BLaER1 (cell line): ENCODE measurements around the gene YBX2.
A peak's percentile ranks its signal among the peaks of the same experiment; 100 is the strongest.

ENCODE experiments used
- H3K27ac ChIP-seq: shearing (Covaris generic); formaldehyde crosslinking; 2 replicates; pipeline ENCODE4 v1.8.1; 2022
- H3K27me3 ChIP-seq: shearing (Covaris generic); formaldehyde crosslinking; 2 replicates; pipeline ENCODE4 v1.8.1; 2022
- H3K36me3 ChIP-seq: shearing (Covaris generic); formaldehyde crosslinking; 2 replicates; pipeline ENCODE4 v1.8.1; 2022
- H3K4me1 ChIP-seq: shearing (Covaris generic); formaldehyde crosslinking; 2 replicates; pipeline ENCODE4 v1.8.1; 2022
- H3K4me2 ChIP-seq: shearing (Covaris generic); formaldehyde crosslinking; 2 replicates; pipeline ENCODE4 v1.8.1; 2022
- H3K4me3 ChIP-seq: shearing (Covaris generic); formaldehyde crosslinking; 2 replicates; pipeline ENCODE4 v1.8.1; 2022
- H3K9ac ChIP-seq: shearing (Covaris generic); formaldehyde crosslinking; 2 replicates; pipeline ENCODE4 v1.8.1; 2022
- H3K9me3 ChIP-seq: shearing (Covaris generic); formaldehyde crosslinking; 2 replicates; pipeline ENCODE4 v1.8.1; 2022
- H4K20me1 ChIP-seq: shearing (Covaris generic); formaldehyde crosslinking; 2 replicates; pipeline ENCODE4 v1.8.1; 2022
- Cebpa-rat ChIP-seq: shearing (Covaris generic); IDR thresholded peaks from 2 replicates; pipeline ENCODE4 v1.8.1; 2022

The YBX2 gene

GRCh38 chr17:7280519-7281073, 13.8 kb downstream of the YBX2 start:
- Histone ChIP-seq H3K4me1 (peaks cover 23% of the 10 kb centered on the region), H3K27me3 (peaks cover 10% of the 10 kb centered on the region), H3K36me3 (no peaks in the 10 kb centered on the region), H3K9me3 (no peaks in the 10 kb centered on the region), H3K4me2 (peak overlapping the region; percentile 100), H4K20me1 (peaks cover 6% of the 10 kb centered on the region; the same call in 1 of the 2 replicates), H3K4me3 (peak overlapping the region; percentile 68), H3K9ac (peak overlapping the region; percentile 76), H3K27ac (peak overlapping the region; percentile 68; the same call in 1 of the 2 replicates)
- TF ChIP-seq Cebpa-rat: no peak

- H3K9ac ChIP-seq: no peak overlapping the region
- H3K36me3 ChIP-seq: no peaks in the 10 kb centered on the region
- no peak overlapping the region for H3K4me3 ChIP-seq
- H3K27ac ChIP-seq: no peak overlapping the region
- no peak overlapping the region for H3K4me2 ChIP-seq
- peaks cover 23% of the 10 kb centered on the region for H3K4me1 ChIP-seq
- TF ChIP-seq Cebpa-rat: no peak
- peaks cover 6% of the 10 kb centered on the region; the same call in 1 of the 2 replicates for H4K20me1 ChIP-seq
- peaks cover 10% of the 10 kb centered on the region for H3K27me3 ChIP-seq
- no peaks in the 10 kb centered on the region for H3K9me3 ChIP-seq
Observed at GRCh38 chr17:7279448-7279847, 15.0 kb downstream of the YBX2 start.

- Histone ChIP-seq H3K36me3 (no peaks in the 10 kb centered on the region), H4K20me1 (peaks cover 19% of the 10 kb centered on the region; the same call in 1 of the 2 replicates), H3K9ac (no peak overlapping the region), H3K4me1 (peaks cover 16% of the 10 kb centered on the region), H3K27ac (no peak overlapping the region), H3K9me3 (no peaks in the 10 kb centered on the region), H3K4me2 (no peak overlapping the region), H3K4me3 (no peak overlapping the region), H3K27me3 (peaks cover 33% of the 10 kb centered on the region)
- TF ChIP-seq Cebpa-rat: no peak
Observed at GRCh38 chr17:7266784-7267183, 27.7 kb downstream of the YBX2 start.

GRCh38 chr17:7263801-7264078, 30.7 kb downstream of the YBX2 start:
- Histone ChIP-seq H3K4me3 (no peak overlapping the region), H3K4me1 (peaks cover 29% of the 10 kb centered on the region), H3K36me3 (peaks cover 17% of the 10 kb centered on the region), H3K27me3 (peaks cover 63% of the 10 kb centered on the region), H3K9ac (no peak overlapping the region), H4K20me1 (peaks cover 49% of the 10 kb centered on the region), H3K27ac (no peak overlapping the region), H3K9me3 (no peaks in the 10 kb centered on the region), H3K4me2 (no peak overlapping the region)
- no peak for TF ChIP-seq Cebpa-rat

GRCh38 chr17:7262935-7263800, 31.3 kb downstream of the YBX2 start:
- Histone ChIP-seq H3K27me3 (peaks cover 65% of the 10 kb centered on the region), H4K20me1 (peaks cover 52% of the 10 kb centered on the region), H3K36me3 (peaks cover 23% of the 10 kb centered on the region), H3K27ac (no peak overlapping the region), H3K4me1 (peaks cover 29% of the 10 kb centered on the region), H3K9me3 (no peaks in the 10 kb centered on the region), H3K4me3 (no peak overlapping the region), H3K4me2 (peak overlapping the region; percentile 32; the same call in 1 of the 2 replicates), H3K9ac (no peak overlapping the region)
- TF ChIP-seq Cebpa-rat: no peak

GRCh38 chr17:7262192-7262934, 32.1 kb downstream of the YBX2 start, which contains the start of gene CLDN7:
TSS of gene CLDN7 (minus strand) at chr17:7262478. CDS start at chr17:7262043, 435 bp downstream.
- H3K27ac ChIP-seq: no peak within 1 kb of the TSS
- no peaks in the 10 kb centered on the region for H3K9me3 ChIP-seq
- peaks cover 31% of the 10 kb centered on the region for H3K36me3 ChIP-seq
- H3K4me1 ChIP-seq: peaks cover 29% of the 10 kb centered on the region
- peak within 1 kb of the TSS; percentile 57 for H3K4me3 ChIP-seq
- no peak for TF ChIP-seq Cebpa-rat
- peaks cover 52% of the 10 kb centered on the region for H4K20me1 ChIP-seq
- H3K27me3 ChIP-seq: peaks cover 65% of the 10 kb centered on the region
- H3K9ac ChIP-seq: 0 out of 2 replicates have a peak within 1 kb of the TSS, but pooled peaks have one; percentile 34
- peak within 1 kb of the TSS; percentile 76 for H3K4me2 ChIP-seq

- H3K27me3 ChIP-seq: peaks cover 65% of the 10 kb centered on the region
- no peak for TF ChIP-seq Cebpa-rat
- H3K4me2 ChIP-seq: peak overlapping the region; percentile 76
- H4K20me1 ChIP-seq: peaks cover 52% of the 10 kb centered on the region
- H3K9ac ChIP-seq: 0 out of 2 replicates have a peak overlapping the region, but pooled peaks have one; percentile 34
- H3K9me3 ChIP-seq: no peaks in the 10 kb centered on the region
- peaks cover 39% of the 10 kb centered on the region for H3K36me3 ChIP-seq
- H3K4me3 ChIP-seq: peak overlapping the region; percentile 57
- H3K27ac ChIP-seq: no peak overlapping the region
- peaks cover 29% of the 10 kb centered on the region for H3K4me1 ChIP-seq
Observed at GRCh38 chr17:7261379-7262191, 32.9 kb downstream of the YBX2 start.

- Histone ChIP-seq H3K9me3 (no peaks in the 10 kb centered on the region), H3K4me2 (peak overlapping the region; percentile 76), H3K4me1 (peaks cover 29% of the 10 kb centered on the region), H3K4me3 (peak overlapping the region; percentile 57), H4K20me1 (peaks cover 52% of the 10 kb centered on the region), H3K27ac (no peak overlapping the region), H3K36me3 (peaks cover 47% of the 10 kb centered on the region), H3K27me3 (peaks cover 65% of the 10 kb centered on the region), H3K9ac (0 out of 2 replicates have a peak overlapping the region, but pooled peaks have one; percentile 34)
- TF ChIP-seq Cebpa-rat: no peak
Observed at GRCh38 chr17:7260651-7261378, 33.6 kb downstream of the YBX2 start.
